Measurements from ENCODE around the gene ADAMTSL1. TPM values are rescaled to one million over a fixed set of nuclear protein-coding genes. Genes with fewer than 3 reads are reported as not detected.
A peak's percentile ranks its signal among the peaks of the same experiment; 100 is the strongest.

The ADAMTSL1 gene
- total RNA-seq, 2 donors from 2014 or later, result 1.5 TPM; not detected in 1

DNA sequence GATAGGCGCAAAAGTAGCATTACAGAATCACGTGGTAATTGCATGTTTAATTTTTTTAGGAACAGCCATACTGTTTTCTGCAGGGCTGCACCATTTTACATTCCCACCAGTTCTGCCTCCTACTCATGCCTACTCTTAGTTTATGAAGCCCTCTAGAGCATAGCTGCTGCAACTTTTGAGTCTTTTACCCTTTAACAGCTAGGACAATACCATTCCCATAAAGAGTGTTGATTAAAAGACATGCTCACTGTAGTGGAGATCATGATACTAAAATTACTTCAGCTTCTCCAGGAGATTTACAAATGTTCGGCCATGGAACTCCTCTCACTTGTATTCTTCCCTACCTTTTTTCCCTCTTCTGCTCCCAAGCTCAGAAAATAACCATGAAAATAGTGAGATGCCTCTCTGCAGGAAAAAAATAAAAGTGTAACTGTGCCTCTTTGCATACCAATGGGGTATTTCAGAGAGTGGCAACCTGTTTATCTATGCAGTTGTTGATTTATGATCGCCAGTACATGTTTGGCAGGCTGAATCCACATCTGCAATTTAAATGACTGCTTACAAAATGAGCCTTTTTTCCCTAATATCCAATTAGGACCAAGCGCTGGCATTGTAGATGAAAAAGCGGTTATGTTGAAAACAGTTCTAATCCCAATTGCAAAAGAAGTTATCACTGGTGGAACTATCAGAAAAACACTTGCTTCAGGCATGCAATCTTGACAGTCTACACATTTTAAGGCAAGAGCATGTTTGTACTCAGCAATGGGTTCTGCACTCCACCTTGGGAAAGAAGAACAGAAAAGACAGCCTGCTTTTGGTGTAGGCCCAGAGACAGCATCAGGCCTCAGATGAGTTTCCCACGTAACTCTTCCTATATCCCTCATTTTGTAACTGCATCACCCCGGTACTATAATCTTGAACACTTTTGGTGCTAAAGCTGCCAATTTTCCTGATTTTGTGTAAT lies 131.1 kb downstream of the ADAMTSL1 start:
- H3K4me3 ChIP-seq (ENCODE audit: low read length), result no peak overlapping the region
- Mint-ChIP-seq H3K36me3 (ENCODE audit: low read depth) (no peaks in the 10 kb centered on the region), H3K27me3 (ENCODE audit: insufficient read depth) (no peaks in the 10 kb centered on the region), H3K27ac (no peak overlapping the region), H3K4me3 (no peak overlapping the region), H3K4me1 (peaks cover 28% of the 10 kb centered on the region), H3K9me3 (peaks cover 13% of the 10 kb centered on the region)
- no peaks in the 10 kb centered on the region for H3K27me3 ChIP-seq (ENCODE audit: control insufficient read depth, insufficient read depth, low read length, poor library complexity, severe bottlenecking)
- peaks cover 21% of the 10 kb centered on the region for H3K9me3 ChIP-seq (ENCODE audit: control insufficient read depth, low read length)
- H3K4me1 ChIP-seq (ENCODE audit: control insufficient read depth, insufficient read depth, low read length), result peaks cover 20% of the 10 kb centered on the region
- no peak overlapping the region for H3K27ac ChIP-seq (ENCODE audit: low read depth, low read length)
- DNase-seq, result no peak
- H3K36me3 ChIP-seq (ENCODE audit: control insufficient read depth, insufficient read depth, low read length), result no peaks in the 10 kb centered on the region
- 86 to 92% methylated on average over 6 to 8 of the region's 8 CpGs for WGBS, 2 experiments (ENCODE audit: insufficient coverage in 1 of 2, insufficient read length in 1 of 2)
- no peak overlapping the region for H3K9ac ChIP-seq (ENCODE audit: extremely low read depth, low read length, poor library complexity, severe bottlenecking)
- TF ChIP-seq, protein P1, sequence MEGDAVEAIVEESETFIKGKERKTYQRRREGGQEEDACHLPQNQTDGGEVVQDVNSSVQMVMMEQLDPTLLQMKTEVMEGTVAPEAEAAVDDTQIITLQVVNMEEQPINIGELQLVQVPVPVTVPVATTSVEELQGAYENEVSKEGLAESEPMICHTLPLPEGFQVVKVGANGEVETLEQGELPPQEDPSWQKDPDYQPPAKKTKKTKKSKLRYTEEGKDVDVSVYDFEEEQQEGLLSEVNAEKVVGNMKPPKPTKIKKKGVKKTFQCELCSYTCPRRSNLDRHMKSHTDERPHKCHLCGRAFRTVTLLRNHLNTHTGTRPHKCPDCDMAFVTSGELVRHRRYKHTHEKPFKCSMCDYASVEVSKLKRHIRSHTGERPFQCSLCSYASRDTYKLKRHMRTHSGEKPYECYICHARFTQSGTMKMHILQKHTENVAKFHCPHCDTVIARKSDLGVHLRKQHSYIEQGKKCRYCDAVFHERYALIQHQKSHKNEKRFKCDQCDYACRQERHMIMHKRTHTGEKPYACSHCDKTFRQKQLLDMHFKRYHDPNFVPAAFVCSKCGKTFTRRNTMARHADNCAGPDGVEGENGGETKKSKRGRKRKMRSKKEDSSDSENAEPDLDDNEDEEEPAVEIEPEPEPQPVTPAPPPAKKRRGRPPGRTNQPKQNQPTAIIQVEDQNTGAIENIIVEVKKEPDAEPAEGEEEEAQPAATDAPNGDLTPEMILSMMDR (conservative IDR thresholded peaks at IDR 0.05), result no peak

DNA sequence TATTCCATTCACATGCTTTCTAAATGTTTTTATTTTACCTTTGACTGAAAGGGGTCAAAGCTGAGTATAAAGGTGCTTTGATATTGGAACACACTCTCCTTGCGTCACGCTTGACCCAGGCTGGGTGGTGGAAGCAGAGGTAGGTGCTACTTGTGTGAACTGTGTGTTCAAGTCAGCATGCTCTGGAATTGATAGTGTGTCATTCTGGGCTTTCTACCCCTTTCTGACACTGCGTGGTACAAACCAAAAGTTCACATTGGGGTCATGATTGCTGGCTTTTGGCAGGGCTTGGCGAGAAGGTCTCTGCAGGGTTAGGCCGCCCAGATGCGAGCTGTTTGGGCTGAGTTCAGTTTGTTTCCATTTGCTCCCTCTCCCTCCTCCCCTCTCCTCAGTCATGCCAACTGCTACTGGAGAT lies 131.8 kb downstream of the ADAMTSL1 start:
- Mint-ChIP-seq H3K27me3 (ENCODE audit: insufficient read depth) (no peaks in the 10 kb centered on the region), H3K36me3 (ENCODE audit: low read depth) (no peaks in the 10 kb centered on the region), H3K4me1 (peaks cover 33% of the 10 kb centered on the region), H3K9me3 (peaks cover 13% of the 10 kb centered on the region), H3K4me3 (no peak overlapping the region), H3K27ac (no peak overlapping the region)
- TF ChIP-seq, protein P1 (conservative IDR thresholded peaks at IDR 0.05), result no peak
- DNase-seq, result peak; percentile 59
- Histone ChIP-seq H3K9ac (ENCODE audit: extremely low read depth, low read length, poor library complexity, severe bottlenecking) (no peak overlapping the region), H3K4me3 (ENCODE audit: low read length) (no peak overlapping the region), H3K27me3 (ENCODE audit: control insufficient read depth, insufficient read depth, low read length, poor library complexity, severe bottlenecking) (no peaks in the 10 kb centered on the region), H3K36me3 (ENCODE audit: control insufficient read depth, insufficient read depth, low read length) (no peaks in the 10 kb centered on the region), H3K27ac (ENCODE audit: low read depth, low read length) (no peak overlapping the region), H3K4me1 (ENCODE audit: control insufficient read depth, insufficient read depth, low read length) (peaks cover 20% of the 10 kb centered on the region), H3K9me3 (ENCODE audit: control insufficient read depth, low read length) (peaks cover 21% of the 10 kb centered on the region)
- WGBS, 2 experiments (ENCODE audit: insufficient coverage in 1 of 2, insufficient read length in 1 of 2), result 49 to 77% methylated on average over 4 to 6 of the region's 6 CpGs

DNA sequence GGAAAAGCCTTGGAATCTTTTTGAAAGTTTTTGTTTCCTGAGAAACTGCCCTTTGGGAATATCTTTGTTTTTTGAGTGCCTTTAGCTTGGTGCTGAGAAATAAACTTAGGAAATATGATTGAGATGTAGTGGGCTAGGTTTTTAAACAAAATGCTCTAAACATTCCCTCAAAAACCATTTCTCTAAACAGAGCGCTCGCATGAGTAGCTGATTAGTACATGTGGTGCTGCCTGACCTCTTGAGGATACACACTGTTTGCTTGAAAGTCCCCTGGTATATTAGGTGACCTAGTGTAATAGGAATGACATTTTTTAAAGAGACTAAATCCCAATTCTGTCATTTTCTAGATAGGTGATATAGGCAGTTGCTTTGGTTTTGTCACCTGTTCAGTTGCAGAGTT lies 132.3 kb downstream of the ADAMTSL1 start:
- peak overlapping the region; percentile 53 for H3K4me3 ChIP-seq (ENCODE audit: low read length)
- H3K36me3 Mint-ChIP-seq (ENCODE audit: low read depth), result no peaks in the 10 kb centered on the region
- TF ChIP-seq, protein P1 (conservative IDR thresholded peaks at IDR 0.05), result no peak
- H3K27ac Mint-ChIP-seq, result peak overlapping the region; percentile 62
- H3K36me3 ChIP-seq (ENCODE audit: control insufficient read depth, insufficient read depth, low read length), result no peaks in the 10 kb centered on the region
- no peak overlapping the region for H3K27ac ChIP-seq (ENCODE audit: low read depth, low read length)
- no peaks in the 10 kb centered on the region for H3K27me3 ChIP-seq (ENCODE audit: control insufficient read depth, insufficient read depth, low read length, poor library complexity, severe bottlenecking)
- H3K9me3 ChIP-seq (ENCODE audit: control insufficient read depth, low read length), result peaks cover 21% of the 10 kb centered on the region
- DNase-seq, result no peak
- peaks cover 33% of the 10 kb centered on the region for H3K4me1 Mint-ChIP-seq
- H3K4me1 ChIP-seq (ENCODE audit: control insufficient read depth, insufficient read depth, low read length), result peaks cover 20% of the 10 kb centered on the region
- peak overlapping the region; percentile 1 for H3K4me3 Mint-ChIP-seq
- no peaks in the 10 kb centered on the region for H3K27me3 Mint-ChIP-seq (ENCODE audit: insufficient read depth)
- peaks cover 13% of the 10 kb centered on the region for H3K9me3 Mint-ChIP-seq
- H3K9ac ChIP-seq (ENCODE audit: extremely low read depth, low read length, poor library complexity, severe bottlenecking), result no peak overlapping the region
- 89% methylated on average over 2 of the region's 2 CpGs; no CpG with 5 or more reads in 1 of the 2 experiments for WGBS, 2 experiments (ENCODE audit: insufficient coverage in 1 of 2, insufficient read length in 1 of 2)

Data from endodermal cell (in vitro differentiated cells).